ENCODE measurements around the gene IGSF21. TPM values are rescaled to one million over a fixed set of nuclear protein-coding genes. Genes with fewer than 3 reads are reported as not detected.

The IGSF21 gene
- total RNA-seq, 1 experiment from 2014 or later, result not detected

GRCh38 chr1:18175051-18175450 lies 67.5 kb downstream of the IGSF21 start:
- no peak overlapping the region for H3K27ac Mint-ChIP-seq (ENCODE audit: unreplicated experiment)
- BruUV-seq (replicated peaks), result no TSS peak
- intact Hi-C loops (cut with micrococcal nuclease; ENCODE audit: unreplicated experiment), result no loop called here
- H3K36me3 Mint-ChIP-seq (ENCODE audit: insufficient read depth, unreplicated experiment), result no peaks in the 10 kb centered on the region
- CTCF ChIA-PET, result no interaction called here
- H3K4me3 Mint-ChIP-seq (ENCODE audit: low read depth, unreplicated experiment), result no peak overlapping the region
- TF ChIP-seq CTCF (IDR thresholded peaks at IDR 0.05; ENCODE audit: unreplicated experiment), result no peak
- no peaks in the 10 kb centered on the region for H3K4me1 Mint-ChIP-seq (ENCODE audit: low read depth, unreplicated experiment)
- peaks cover 78% of the 10 kb centered on the region for H3K27me3 Mint-ChIP-seq (ENCODE audit: unreplicated experiment)
- H3K9me3 Mint-ChIP-seq (ENCODE audit: low read depth, unreplicated experiment), result no peaks in the 10 kb centered on the region
- no peak for DNase-seq

- Mint-ChIP-seq H3K9me3 (ENCODE audit: low read depth, unreplicated experiment) (no peaks in the 10 kb centered on the region), H3K27ac (ENCODE audit: unreplicated experiment) (no peak overlapping the region), H3K27me3 (ENCODE audit: unreplicated experiment) (peaks cover 78% of the 10 kb centered on the region), H3K36me3 (ENCODE audit: insufficient read depth, unreplicated experiment) (no peaks in the 10 kb centered on the region), H3K4me3 (ENCODE audit: low read depth, unreplicated experiment) (no peak overlapping the region), H3K4me1 (ENCODE audit: low read depth, unreplicated experiment) (no peaks in the 10 kb centered on the region)
- TF ChIP-seq CTCF (IDR thresholded peaks at IDR 0.05; ENCODE audit: unreplicated experiment), result no peak
- no peak for DNase-seq
- CTCF ChIA-PET, result no interaction called here
- no TSS peak for BruUV-seq (replicated peaks)
- intact Hi-C loops (cut with micrococcal nuclease; ENCODE audit: unreplicated experiment), result no loop called here
Observed at GRCh38 chr1:18175530-18176377, 68.2 kb downstream of the IGSF21 start.

- H3K36me3 Mint-ChIP-seq (ENCODE audit: insufficient read depth, unreplicated experiment), result no peaks in the 10 kb centered on the region
- no peak for DNase-seq
- H3K9me3 Mint-ChIP-seq (ENCODE audit: low read depth, unreplicated experiment), result no peaks in the 10 kb centered on the region
- peaks cover 78% of the 10 kb centered on the region for H3K27me3 Mint-ChIP-seq (ENCODE audit: unreplicated experiment)
- H3K27ac Mint-ChIP-seq (ENCODE audit: unreplicated experiment), result no peak overlapping the region
- H3K4me1 Mint-ChIP-seq (ENCODE audit: low read depth, unreplicated experiment), result no peaks in the 10 kb centered on the region
- intact Hi-C loops (cut with micrococcal nuclease; ENCODE audit: unreplicated experiment), result no loop called here
- CTCF ChIA-PET, result no interaction called here
- no TSS peak for BruUV-seq (replicated peaks)
- no peak for TF ChIP-seq CTCF (IDR thresholded peaks at IDR 0.05; ENCODE audit: unreplicated experiment)
- no peak overlapping the region for H3K4me3 Mint-ChIP-seq (ENCODE audit: low read depth, unreplicated experiment)
Observed at GRCh38 chr1:18176619-18177018, 69.0 kb downstream of the IGSF21 start.

- DNase-seq, result no peak
- no peaks in the 10 kb centered on the region for H3K9me3 Mint-ChIP-seq (ENCODE audit: low read depth, unreplicated experiment)
- no peak overlapping the region for H3K27ac Mint-ChIP-seq (ENCODE audit: unreplicated experiment)
- H3K27me3 Mint-ChIP-seq (ENCODE audit: unreplicated experiment), result peaks cover 82% of the 10 kb centered on the region
- no peaks in the 10 kb centered on the region for H3K36me3 Mint-ChIP-seq (ENCODE audit: insufficient read depth, unreplicated experiment)
- no TSS peak for BruUV-seq (replicated peaks)
- no peaks in the 10 kb centered on the region for H3K4me1 Mint-ChIP-seq (ENCODE audit: low read depth, unreplicated experiment)
- H3K4me3 Mint-ChIP-seq (ENCODE audit: low read depth, unreplicated experiment), result no peak overlapping the region
- CTCF ChIA-PET, result no interaction called here
- TF ChIP-seq CTCF (IDR thresholded peaks at IDR 0.05; ENCODE audit: unreplicated experiment), result no peak
- intact Hi-C loops (cut with micrococcal nuclease; ENCODE audit: unreplicated experiment), result no loop called here
Observed at GRCh38 chr1:18178111-18178510, 70.5 kb downstream of the IGSF21 start.
